B cell (primary cell): ENCODE data around the gene TBXAS1. TPM values are rescaled to one million over a fixed set of nuclear protein-coding genes. Genes with fewer than 3 reads are reported as not detected.

ENCODE experiments used
- ATAC-seq: fragments of 200-7000 bp; cut with Tn5 transposase; one replicate; pipeline ENCODE4 v1.10.0; 2021; ENCODE audit warnings: low read depth, mild to moderate bottlenecking, moderate number of reproducible peaks, moderate library complexity
- CTCF ChIA-PET: fragments of 350-600 bp; sonication (Branson Sonifier 250); formaldehyde crosslinking; loops from one replicate; lab custom pipeline; 2021; ENCODE audit warnings: antibody characterized with exemption, inconsistent platforms; lab: Charles Lee
- POLR2A ChIA-PET: fragments of 350-600 bp; sonication (Branson Sonifier 250); formaldehyde crosslinking; loops from one replicate; lab custom pipeline; 2021; ENCODE audit warnings: antibody characterized with exemption; lab: Charles Lee
- DNase-seq: peaks from one replicate; pipeline ENCODE4 v3.0.0; 2013
- H2AFZ ChIP-seq: 2 replicates; pipeline ENCODE4 v1.6.1; 2012; ENCODE audit warnings: mild to moderate bottlenecking, low read depth, low read length; ENCODE audit not compliant: insufficient read depth, poor library complexity, severe bottlenecking
- H3K27ac ChIP-seq, 2 donors: 1 replicate in 1 of 2; 2 replicates in 1 of 2; pipeline ENCODE4 v1.5.1; 2012 to 2013; ENCODE audit warnings: low read length in 2 of 2, mild to moderate bottlenecking in 2 of 2, moderate library complexity in 1 of 2
- H3K27me3 ChIP-seq, 4 experiments: fragments of 200-600 bp in 1 of 4; sonication (generic) in 1 of 4; replicated peaks in 1 of 4; 1 replicate in 2 of 4; 2 replicates in 2 of 4; pipeline versions ENCODE4 v1.6.1 to v1.7.0; 2013 to 2016; ENCODE audit warnings: low read length in 3 of 4, mild to moderate bottlenecking in 2 of 4, mixed read lengths in 1 of 4, moderate library complexity in 1 of 4; ENCODE audit not compliant: insufficient read depth in 4 of 4, control insufficient read depth in 3 of 4; ENCODE audit errors: control extremely low read depth in 1 of 4
- H3K36me3 ChIP-seq, 2 experiments: replicated peaks in 1 of 2; 1 replicate in 1 of 2; 2 replicates in 1 of 2; pipeline versions ENCODE4 v1.6.1 to v1.7.1; 2013; ENCODE audit warnings: low read length in 1 of 2; ENCODE audit not compliant: insufficient read depth in 2 of 2, control insufficient read depth in 1 of 2; ENCODE audit errors: control extremely low read depth in 1 of 2, extremely low read depth in 1 of 2
- H3K4me1 ChIP-seq, 2 donors: fragments of 200-600 bp in 1 of 2; sonication (generic) in 1 of 2; 1 replicate in 1 of 2; 2 replicates in 1 of 2; pipeline versions ENCODE4 v1.5.1 to v1.6.1; 2013 to 2017; ENCODE audit warnings: low read length in 2 of 2; ENCODE audit not compliant: control insufficient read depth in 2 of 2, insufficient read depth in 2 of 2
- H3K4me2 ChIP-seq: replicated peaks from 2 replicates; pipeline ENCODE3; 2012; ENCODE audit warnings: mild to moderate bottlenecking, low read depth, low read length; ENCODE audit not compliant: poor library complexity, severe bottlenecking
- H3K4me3 ChIP-seq, 5 experiments: fragments of 200-600 bp in 1 of 5; sonication (generic) in 1 of 5; 1 replicate in 3 of 5; 2 replicates in 2 of 5; pipeline versions ENCODE4 v1.5.1 to v1.7.0; 2011 to 2016; ENCODE audit warnings: low read length in 4 of 5, mild to moderate bottlenecking in 4 of 5, low read depth in 2 of 5, control low read depth in 1 of 5, moderate library complexity in 1 of 5; ENCODE audit not compliant: insufficient read depth in 1 of 5; ENCODE audit errors: control extremely low read depth in 1 of 5, extremely low read depth in 1 of 5
- H3K79me2 ChIP-seq: fragments of 200-600 bp; sonication (generic); one replicate; pipeline ENCODE4 v1.6.0; 2016; ENCODE audit warnings: low read length; ENCODE audit not compliant: control insufficient read depth, insufficient read depth
- H3K9ac ChIP-seq: fragments of 200-600 bp; sonication (generic); 2 replicates; pipeline ENCODE4 v1.6.1; 2017; ENCODE audit warnings: mild to moderate bottlenecking, low read length, moderate library complexity
- H3K9me3 ChIP-seq, 3 donors: one replicate each; pipeline versions ENCODE4 v1.6.1 to v1.7.1; 2013; ENCODE audit warnings: low read length in 2 of 3; ENCODE audit not compliant: control insufficient read depth in 2 of 3, insufficient read depth in 1 of 3; ENCODE audit errors: control extremely low read depth in 1 of 3
- H4K20me1 ChIP-seq: 2 replicates; pipeline ENCODE4 v1.6.0; 2012; ENCODE audit warnings: mild to moderate bottlenecking, low read length; ENCODE audit not compliant: insufficient read depth, control insufficient read depth, poor library complexity, severe bottlenecking
- H3K27ac Mint-ChIP-seq: one replicate; pipeline ENCODE4 v1.8.0; 2021; ENCODE audit warnings: mixed read lengths
- H3K27me3 Mint-ChIP-seq: one replicate; pipeline ENCODE4 v1.8.0; 2021; ENCODE audit warnings: mixed read lengths
- H3K4me1 Mint-ChIP-seq: one replicate; pipeline ENCODE4 v1.8.0; 2021; ENCODE audit warnings: mixed read lengths
- H3K4me3 Mint-ChIP-seq: one replicate; pipeline ENCODE4 v1.8.0; 2021; ENCODE audit warnings: mixed read lengths
- H3K9me3 Mint-ChIP-seq: one replicate; pipeline ENCODE4 v1.8.0; 2022; ENCODE audit warnings: mixed read lengths; ENCODE audit not compliant: insufficient read depth
- CTCF ChIP-seq: fragments of 200-600 bp; IDR thresholded peaks from one replicate; pipeline ENCODE4 v1.8.0; 2022; ENCODE audit warnings: antibody characterized with exemption, mild to moderate bottlenecking
- EZH2 ChIP-seq: IDR thresholded peaks from 2 replicates; pipeline ENCODE4 v1.6.1; 2012; ENCODE audit warnings: borderline replicate concordance, low read depth, mild to moderate bottlenecking, moderate library complexity, low read length; ENCODE audit not compliant: insufficient read depth, poor library complexity, severe bottlenecking
- WGBS: methylation state at CpG from one replicate; pipeline ENCODE4 v1.1.5; 2013; ENCODE audit warnings: missing lambda C conversion rate; ENCODE audit not compliant: insufficient coverage; 5-methylcytosine and 5-hydroxymethylcytosine counted together
- intact Hi-C: fragments of 100-400 bp; cut with micrococcal nuclease; formaldehyde crosslinking; loops from one replicate; pipeline ENCODE4 v1.10.0; 2022
- polyA plus RNA-seq: library from polyadenylated mRNA; depleted of rRNA; stranded (reverse); fragments of >200 nt; gene quantifications from 2 replicates; pipeline ENCODE4 v1.2.3, GENCODE V29; 2012
- total RNA-seq, 2 donors: library from RNA; stranded (reverse); fragments of 120-200 nt in 1 of 2; gene quantifications; 1 replicate in 1 of 2; 2 replicates in 1 of 2; pipeline versions ENCODE4 v1.2.3 to v1.2.4, GENCODE V29; 2013 to 2022

TBXAS1 gene
- total and polyA plus RNA-seq, 2 donors (not counting 1 experiment from before 2014, with no cell fraction given): 8.1 to 21.0 TPM

- TF ChIP-seq EZH2 (no peak), CTCF (no peak)
Measured at GRCh38 chr7:139913021-139913844, 84.2 kb downstream of the TBXAS1 start.

GRCh38 chr7:139913845-139914135, 84.7 kb downstream of the TBXAS1 start:
- no peaks in the 10 kb centered on the region for H3K27me3 Mint-ChIP-seq
- peaks cover 0 to 2% of the 10 kb centered on the region in 2 experiments for H3K36me3 ChIP-seq
- no peak overlapping the region for H3K27ac Mint-ChIP-seq
- H3K79me2 ChIP-seq: no peaks in the 10 kb centered on the region
- H3K9me3 ChIP-seq: no peaks in the 10 kb centered on the region
- no peak overlapping the region for H3K4me2 ChIP-seq
- no peak overlapping the region for H3K27ac ChIP-seq
- POLR2A ChIA-PET: interaction anchor here (0.7 kb wide), 1 partner anchor 206 kb away, joined by 4 read pairs; no protein-coding TSS in a partner anchor
- H3K4me1 ChIP-seq: peaks cover 22 to 26% of the 10 kb centered on the region in 2 donors
- CTCF ChIA-PET: interaction anchor here (1.0 kb wide), 1 partner anchor 268 kb away, joined by 3 read pairs; no protein-coding TSS in a partner anchor
- ATAC-seq (no peak), DNase-seq (no peak)
- no peaks in the 10 kb centered on the region for H3K9me3 Mint-ChIP-seq
- WGBS: 100% methylated on average over 3 of the region's 4 CpGs
- peaks cover 28% of the 10 kb centered on the region for H3K4me1 Mint-ChIP-seq
- no peak overlapping the region for H3K4me3 Mint-ChIP-seq
- intact Hi-C loops: no loop called here
- no peak overlapping the region for H3K9ac ChIP-seq
- TF ChIP-seq EZH2: no peak
- TF ChIP-seq CTCF: no peak
- no peaks in the 10 kb centered on the region for H4K20me1 ChIP-seq
- no peak overlapping the region for H2AFZ ChIP-seq
- H3K27me3 ChIP-seq: no peaks in the 10 kb centered on the region
- no peak overlapping the region for H3K4me3 ChIP-seq

More at GRCh38 chr7:139913021-139913844, 84.2 kb downstream of the TBXAS1 start:
- ATAC-seq: no peak
- Histone ChIP-seq H3K4me1 (peaks cover 22 to 31% of the 10 kb centered on the region in 2 donors), H3K36me3 (peaks cover 0 to 2% of the 10 kb centered on the region in 2 experiments), H3K27me3 (no peaks in the 10 kb centered on the region), H3K27ac (no peak overlapping the region), H3K79me2 (no peaks in the 10 kb centered on the region), H3K4me2 (no peak overlapping the region), H3K9me3 (no peaks in the 10 kb centered on the region), H3K9ac (no peak overlapping the region), H4K20me1 (no peaks in the 10 kb centered on the region), H2AFZ (no peak overlapping the region), H3K4me3 (no peak overlapping the region)
- Mint-ChIP-seq H3K27me3 (no peaks in the 10 kb centered on the region), H3K4me3 (no peak overlapping the region), H3K4me1 (peaks cover 31% of the 10 kb centered on the region), H3K9me3 (no peaks in the 10 kb centered on the region), H3K27ac (no peak overlapping the region)
- CTCF ChIA-PET: interaction anchor here (1.0 kb wide), 1 partner anchor 268 kb away, joined by 3 read pairs; no protein-coding TSS in a partner anchor
- intact Hi-C loops: no loop called here
- WGBS: 97% methylated on average over 8 of the region's 11 CpGs
- no peak for DNase-seq
- POLR2A ChIA-PET: interaction anchor here (0.6 to 0.7 kb wide), 2 partner anchors 206 to 780 kb away, joined by 3 to 4 read pairs; a partner anchor contains a TSS
